ENCODE results near the gene SZT2. TPM values are rescaled to one million over a fixed set of nuclear protein-coding genes. Genes with fewer than 3 reads are reported as not detected.
A peak's percentile ranks its signal among the peaks of the same experiment; 100 is the strongest.

The SZT2 gene
- total RNA-seq, 1 experiment from 2014 or later: 6.3 TPM

GRCh38 chr1:43441894-43442637, 52.4 kb downstream of the SZT2 start:
- DNase-seq (ENCODE audit: low spot score): no peak

- no peak for DNase-seq (ENCODE audit: low spot score)
These were observed 53.1 kb downstream of the SZT2 start for GRCh38 chr1:43442756-43443155.

GRCh38 chr1:43443197-43443946, 53.7 kb downstream of the SZT2 start:
- DNase-seq (ENCODE audit: low spot score): no peak

GRCh38 chr1:43444151-43444828, 54.6 kb downstream of the SZT2 start:
- no peak for DNase-seq (ENCODE audit: low spot score)

- no peak for DNase-seq (ENCODE audit: low spot score)
These were observed 55.1 kb downstream of the SZT2 start for GRCh38 chr1:43444836-43445235.

GRCh38 chr1:43445606-43446387, 56.1 kb downstream of the SZT2 start:
- DNase-seq (ENCODE audit: low spot score): no peak

GRCh38 chr1:43446388-43446740, 56.7 kb downstream of the SZT2 start:
- no peak for DNase-seq (ENCODE audit: low spot score)

- no peak for DNase-seq (ENCODE audit: low spot score)
These were observed 57.5 kb downstream of the SZT2 start for GRCh38 chr1:43446881-43447835.

GRCh38 chr1:43447891-43448708, 58.4 kb downstream of the SZT2 start:
- no peak for DNase-seq (ENCODE audit: low spot score)

GRCh38 chr1:43448955-43449707, 59.4 kb downstream of the SZT2 start:
- no peak for DNase-seq (ENCODE audit: low spot score)

GRCh38 chr1:43449708-43450069, 60.0 kb downstream of the SZT2 start:
- no peak for DNase-seq (ENCODE audit: low spot score)

GRCh38 chr1:43450251-43450941, 60.7 kb downstream of the SZT2 start:
- DNase-seq (ENCODE audit: low spot score): no peak

- DNase-seq (ENCODE audit: low spot score): no peak
These were observed 61.5 kb downstream of the SZT2 start for GRCh38 chr1:43451157-43451591.

GRCh38 chr1:43451701-43452532, 62.2 kb downstream of the SZT2 start:
- DNase-seq (ENCODE audit: low spot score): no peak

- peak; percentile 60 for DNase-seq (ENCODE audit: low spot score)
These were observed 63.2 kb downstream of the SZT2 start for GRCh38 chr1:43452789-43453441.

- peak; percentile 94 for DNase-seq (ENCODE audit: low spot score)
These were observed 64.0 kb downstream of the SZT2 start, which contains the start of gene HYI for GRCh38 chr1:43453442-43454269. Gene HYI, minus strand, starts transcription at chr1:43453931. Its CDS starts 138 bp downstream, at chr1:43453793.
